ENCODE results near the gene OCA2.

The OCA2 gene

GRCh38 chr15:28075573-28075972, 23.5 kb downstream of the OCA2 start:
- DNase-seq, result no peak

- DNase-seq, result no peak
Observed at GRCh38 chr15:28068930-28069329, 30.2 kb downstream of the OCA2 start.

GRCh38 chr15:28066231-28066630, 32.9 kb downstream of the OCA2 start:
- DNase-seq, result no peak

GRCh38 chr15:28060005-28060404, 39.1 kb downstream of the OCA2 start:
- no peak for DNase-seq

GRCh38 chr15:28058082-28058481, 41.0 kb downstream of the OCA2 start:
- DNase-seq, result no peak

GRCh38 chr15:28051955-28052633, 47.0 kb downstream of the OCA2 start:
- no peak for DNase-seq

- DNase-seq, result no peak
Observed at GRCh38 chr15:28049581-28049980, 49.5 kb downstream of the OCA2 start.

- DNase-seq, result no peak
Observed at GRCh38 chr15:28047277-28047676, 51.8 kb downstream of the OCA2 start.

- no peak for DNase-seq
Observed at GRCh38 chr15:28044121-28044672, 54.9 kb downstream of the OCA2 start.

- no peak for DNase-seq
Observed at GRCh38 chr15:28043691-28044091, 55.4 kb downstream of the OCA2 start.

- no peak for DNase-seq
Observed at GRCh38 chr15:28037969-28038590, 61.0 kb downstream of the OCA2 start.

- DNase-seq, result no peak
Observed at GRCh38 chr15:28033443-28033842, 65.7 kb downstream of the OCA2 start.

- DNase-seq, result no peak
Observed at GRCh38 chr15:28030801-28031200, 68.3 kb downstream of the OCA2 start.

- DNase-seq, result no peak
Observed at GRCh38 chr15:28027714-28028076, 71.4 kb downstream of the OCA2 start.

GRCh38 chr15:28026764-28027713, 72.1 kb downstream of the OCA2 start:
- DNase-seq, result no peak

- DNase-seq, result no peak
Observed at GRCh38 chr15:28026221-28026620, 72.9 kb downstream of the OCA2 start.

GRCh38 chr15:28025413-28025812, 73.7 kb downstream of the OCA2 start:
- no peak for DNase-seq

GRCh38 chr15:28024889-28025250, 74.2 kb downstream of the OCA2 start:
- DNase-seq, result no peak

GRCh38 chr15:28023933-28024888, 74.9 kb downstream of the OCA2 start:
- DNase-seq, result no peak

GRCh38 chr15:28023422-28023821, 75.7 kb downstream of the OCA2 start:
- no peak for DNase-seq

GRCh38 chr15:28022961-28023360, 76.2 kb downstream of the OCA2 start:
- no peak for DNase-seq

- no peak for DNase-seq
Observed at GRCh38 chr15:28022181-28022580, 76.9 kb downstream of the OCA2 start.
